Activated CD4-positive, alpha-beta T cell treated with anti-CD3 and anti-CD28 coated beads, Interleukin-2, amount 50 U/mL, for 1 hour (primary cell): ENCODE results near the gene NACC2.
"Not testable (repeated sequence)": the region's sequence is repeated elsewhere in the genome, so short reads cannot be mapped to it uniquely, and the experiment has no call there.

Experiments used
- DNase-seq: peaks from one replicate; pipeline ENCODE4 v3.0.0-alpha.2; 2020

NACC2 gene

DNA sequence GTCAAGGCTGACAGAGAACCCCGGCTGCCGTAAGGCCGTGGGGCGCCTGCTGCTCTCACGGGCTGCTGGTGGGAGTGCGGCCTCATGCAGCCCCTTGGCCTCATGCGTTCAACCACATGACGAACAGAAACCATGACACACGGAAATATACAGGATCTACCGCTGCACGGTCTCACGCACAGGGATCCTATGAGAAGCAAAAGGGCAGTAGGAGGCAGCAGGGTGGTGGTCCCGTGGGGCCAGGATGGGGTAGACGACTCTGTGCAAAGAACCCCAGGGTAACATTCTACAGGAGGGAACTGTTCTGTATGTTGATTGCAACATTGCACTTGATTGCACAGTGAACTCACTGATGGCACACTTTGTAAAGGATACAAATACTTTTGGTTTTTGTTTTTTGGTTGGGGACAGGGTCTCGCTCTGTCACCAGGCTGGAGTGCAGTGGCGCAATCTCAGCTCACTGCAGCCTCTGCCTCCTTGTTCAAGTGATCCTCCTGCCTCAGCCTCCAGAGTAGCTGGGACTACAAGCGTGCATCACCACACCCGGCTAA is 51.6 kb downstream of the NACC2 start:
- no peak for DNase-seq

DNA sequence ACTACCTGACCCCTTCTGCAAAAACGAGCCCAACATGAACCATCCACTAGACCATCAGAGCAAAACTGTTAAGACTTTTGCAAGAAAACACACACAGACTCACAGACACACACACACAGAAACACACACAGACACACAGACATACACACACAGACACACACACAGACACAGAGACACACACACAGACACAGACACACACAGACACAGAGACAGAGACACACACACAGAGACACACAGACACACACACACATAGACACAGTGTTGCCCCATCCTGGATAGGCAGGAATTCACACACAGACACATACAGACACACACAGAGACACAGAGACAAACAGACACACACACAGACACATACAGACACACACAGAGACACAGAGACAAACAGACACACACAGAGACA is 52.5 kb downstream of the NACC2 start:
- no peak for DNase-seq

DNA sequence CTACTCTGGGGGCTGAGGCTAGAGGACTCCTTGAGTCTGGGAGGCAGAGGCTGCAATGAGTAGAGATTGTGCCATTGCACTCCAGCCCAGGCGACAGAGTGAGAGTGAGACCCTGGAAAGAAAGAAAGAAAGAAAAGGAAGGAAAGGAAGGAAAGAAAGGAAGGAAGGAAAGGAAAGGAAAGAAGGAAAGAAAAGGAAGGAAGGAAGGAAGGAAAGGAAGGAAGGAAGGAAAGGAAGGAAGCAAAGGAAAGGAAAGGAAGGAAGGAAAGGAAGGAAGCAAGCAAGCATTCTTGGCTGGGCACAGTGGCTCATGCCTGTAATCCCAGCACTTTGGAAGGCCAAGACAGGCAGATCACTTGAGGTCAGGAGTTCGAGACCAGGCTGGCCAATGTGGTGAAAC is 54.2 kb downstream of the NACC2 start:
- not testable (repeated sequence) for DNase-seq

DNA sequence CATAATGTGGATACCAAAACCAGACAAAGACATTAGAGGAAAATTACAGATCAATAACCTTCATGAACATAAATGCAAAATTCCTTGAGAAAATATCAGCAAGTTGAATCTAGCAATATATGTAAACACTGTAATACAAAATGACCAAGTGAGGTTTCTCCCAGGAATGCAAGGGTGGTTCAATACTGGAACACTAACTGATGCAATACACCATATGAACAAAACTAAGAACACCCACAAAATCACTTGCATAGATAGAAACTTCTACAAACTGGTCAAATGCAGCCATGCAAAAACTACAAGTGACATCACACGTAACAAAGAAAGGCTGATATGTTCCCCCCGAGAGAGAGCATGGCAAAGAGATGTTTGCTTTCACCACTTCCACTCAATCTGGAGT is 55.6 kb downstream of the NACC2 start:
- DNase-seq: no peak

DNA sequence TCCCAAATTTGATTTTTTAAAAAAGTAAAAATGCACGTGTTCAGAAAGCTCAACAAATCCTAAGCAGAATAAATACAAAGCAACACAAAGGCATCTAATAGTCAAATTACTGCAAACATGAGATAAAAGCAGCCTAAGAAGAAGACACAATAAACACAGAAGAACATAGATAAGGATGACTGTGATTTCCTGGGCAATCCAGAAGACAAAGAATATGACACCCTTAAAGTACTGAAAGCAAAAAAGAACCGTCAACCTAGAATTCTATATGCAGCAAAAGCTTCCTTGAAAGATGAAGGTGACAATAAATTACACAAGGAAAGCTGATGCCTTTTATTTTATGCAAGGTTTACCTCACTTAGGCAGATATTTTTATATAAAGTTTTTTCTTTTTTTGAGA is 58.2 kb downstream of the NACC2 start:
- no peak for DNase-seq

DNA sequence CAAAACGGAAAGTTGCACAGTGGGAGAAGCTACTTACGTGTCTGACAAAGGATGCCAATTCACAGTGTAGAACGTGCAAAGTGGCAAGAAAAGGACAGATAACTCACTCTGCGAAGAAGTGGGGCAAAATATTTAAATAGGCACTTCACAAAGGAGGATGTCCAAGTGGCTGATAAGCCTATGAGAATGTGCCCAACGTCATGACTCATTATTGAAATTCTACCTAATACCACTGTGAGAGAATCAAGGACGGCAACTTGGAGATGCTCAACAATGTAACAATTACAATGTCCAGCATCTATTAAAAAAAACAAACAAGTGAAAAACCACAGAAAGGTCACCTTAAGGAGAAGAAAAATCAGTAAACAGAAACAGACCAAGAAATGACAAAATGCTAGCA is 59.0 kb downstream of the NACC2 start:
- no peak for DNase-seq

DNA sequence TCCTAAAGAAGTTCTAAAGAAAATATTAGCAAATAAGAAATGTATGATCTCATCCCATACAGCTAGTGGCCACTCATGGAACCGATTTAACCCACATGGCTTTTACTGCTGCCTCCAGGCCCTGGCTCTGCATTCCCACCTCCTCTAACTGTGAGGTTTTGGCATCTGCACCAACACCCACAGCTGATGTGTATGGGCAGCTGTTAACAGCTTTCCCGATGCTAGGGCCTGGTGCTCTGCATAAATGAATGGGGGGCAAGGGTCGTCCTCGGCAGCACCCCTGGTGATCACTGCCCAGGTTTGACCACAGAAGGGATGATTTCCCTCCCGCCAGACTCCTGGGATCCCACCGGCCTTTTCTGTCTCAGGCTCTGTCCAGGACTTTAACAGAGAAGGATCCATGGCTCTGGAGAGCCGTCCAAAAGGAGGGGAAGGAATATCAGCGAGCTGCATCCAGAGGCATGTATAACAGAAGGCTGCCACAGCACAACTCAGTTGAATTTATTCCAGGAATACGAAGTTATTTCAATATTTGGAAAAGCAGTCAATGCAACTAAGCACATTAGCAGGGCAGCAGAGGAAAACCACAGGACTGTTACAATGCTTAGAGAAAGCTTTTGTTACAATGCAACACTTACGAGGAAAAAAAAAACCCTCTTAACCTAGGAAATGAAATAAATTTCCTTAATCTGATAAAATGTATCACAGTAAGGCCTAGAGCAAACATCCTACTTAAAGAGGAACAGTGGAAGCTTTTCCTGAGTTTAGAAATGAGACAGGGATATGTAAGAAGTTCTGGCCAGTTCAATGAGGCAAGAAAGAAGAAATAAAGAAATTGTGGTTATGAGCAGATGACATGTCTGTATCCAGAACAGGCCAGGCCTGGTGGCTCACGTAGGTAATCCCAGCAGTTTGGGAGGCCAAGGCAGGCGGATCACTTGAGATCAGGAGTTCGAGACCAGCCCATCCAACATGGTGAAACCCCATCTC is 63.1 kb downstream of the NACC2 start:
- no peak for DNase-seq

DNA sequence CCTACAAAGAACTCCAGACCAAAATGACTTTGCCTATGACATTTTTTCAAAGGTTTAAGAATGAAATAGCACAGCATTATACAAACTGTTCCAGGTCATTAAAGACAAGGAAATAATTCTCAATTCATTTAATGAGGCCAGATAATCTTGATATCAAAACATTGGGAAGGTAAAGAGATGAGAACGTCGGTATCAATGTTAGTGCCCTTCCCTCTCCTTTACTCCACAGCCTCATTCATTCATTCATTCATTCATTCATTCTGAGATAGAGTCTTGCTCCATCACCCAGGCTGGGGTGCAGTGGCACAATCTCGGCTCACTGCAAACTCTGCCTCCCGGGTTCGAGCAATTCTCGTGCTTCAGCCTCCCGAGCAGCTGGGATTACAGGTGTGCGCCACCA is 64.0 kb downstream of the NACC2 start:
- DNase-seq: no peak

DNA sequence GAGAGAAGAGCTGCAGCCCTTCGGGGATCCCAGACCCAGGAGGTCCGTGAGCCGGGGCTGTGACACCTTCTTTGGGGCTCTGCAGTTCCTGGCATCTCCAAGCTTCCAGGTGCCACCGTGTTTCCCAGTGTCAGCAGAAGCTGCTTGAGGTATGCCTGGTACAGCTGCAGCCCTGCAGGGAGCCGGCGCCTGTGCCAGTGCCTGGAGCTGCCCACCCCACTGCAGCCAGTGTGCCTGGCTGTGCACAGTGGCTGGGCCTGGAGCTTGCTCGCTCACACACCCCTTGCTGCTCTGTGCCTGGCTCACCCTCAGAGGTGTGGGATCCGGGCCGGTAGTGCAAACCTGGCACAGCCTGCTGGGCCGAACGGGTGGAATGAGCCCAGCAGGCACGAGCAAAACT is 65.5 kb downstream of the NACC2 start:
- DNase-seq: no peak

DNA sequence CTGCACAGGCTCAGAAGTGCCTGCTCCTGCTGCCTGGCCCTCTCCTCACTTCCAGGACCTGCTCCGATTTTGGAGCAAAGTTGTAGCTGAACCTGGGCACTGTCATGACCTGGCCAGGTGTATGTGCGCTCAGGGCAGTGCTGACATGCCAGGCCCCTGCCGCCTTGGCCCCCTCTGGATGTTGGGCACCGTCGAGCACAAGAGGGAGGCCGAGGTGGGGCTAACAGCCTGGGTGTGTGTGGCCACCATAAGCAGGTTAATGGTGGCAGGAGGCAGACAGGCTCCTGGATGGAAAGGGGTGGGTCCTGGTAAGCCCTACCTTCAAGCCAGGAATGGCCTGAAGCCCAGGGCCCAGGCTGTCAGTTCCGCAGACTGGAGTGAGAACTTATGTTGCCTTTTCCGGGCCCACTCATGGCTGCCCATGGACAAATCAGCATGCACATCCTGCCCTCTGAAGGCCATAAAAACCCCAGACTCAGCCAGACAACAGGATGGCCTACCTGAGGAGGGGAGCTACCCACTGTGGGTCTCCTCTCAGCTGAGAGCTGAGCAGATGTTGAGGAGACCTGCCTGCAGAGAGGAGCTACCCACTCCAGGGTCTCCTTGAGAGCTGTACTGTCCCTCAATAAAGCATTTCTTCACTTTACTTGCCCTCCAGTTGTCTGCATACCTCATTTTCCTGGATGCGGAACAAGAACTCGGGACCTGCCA is 66.2 kb downstream of the NACC2 start:
- no peak for DNase-seq

DNA sequence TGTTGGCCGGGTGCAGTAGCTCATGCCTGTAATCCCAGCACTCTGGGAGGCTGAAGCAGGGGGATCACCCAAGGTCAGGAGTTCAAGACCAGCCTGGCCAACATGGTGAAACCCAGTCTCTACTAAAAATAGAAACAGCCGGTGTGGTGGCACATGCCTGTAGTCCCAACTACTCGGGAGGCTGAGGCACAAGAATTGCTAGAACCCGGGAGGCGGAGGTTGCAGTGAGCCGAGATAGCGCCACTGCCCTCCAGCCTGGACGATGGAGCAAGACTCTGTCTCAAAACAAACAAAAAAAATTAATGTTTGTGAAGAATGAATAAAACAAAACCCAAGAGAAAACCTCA is 68.2 kb downstream of the NACC2 start:
- DNase-seq: not testable (repeated sequence)

DNA sequence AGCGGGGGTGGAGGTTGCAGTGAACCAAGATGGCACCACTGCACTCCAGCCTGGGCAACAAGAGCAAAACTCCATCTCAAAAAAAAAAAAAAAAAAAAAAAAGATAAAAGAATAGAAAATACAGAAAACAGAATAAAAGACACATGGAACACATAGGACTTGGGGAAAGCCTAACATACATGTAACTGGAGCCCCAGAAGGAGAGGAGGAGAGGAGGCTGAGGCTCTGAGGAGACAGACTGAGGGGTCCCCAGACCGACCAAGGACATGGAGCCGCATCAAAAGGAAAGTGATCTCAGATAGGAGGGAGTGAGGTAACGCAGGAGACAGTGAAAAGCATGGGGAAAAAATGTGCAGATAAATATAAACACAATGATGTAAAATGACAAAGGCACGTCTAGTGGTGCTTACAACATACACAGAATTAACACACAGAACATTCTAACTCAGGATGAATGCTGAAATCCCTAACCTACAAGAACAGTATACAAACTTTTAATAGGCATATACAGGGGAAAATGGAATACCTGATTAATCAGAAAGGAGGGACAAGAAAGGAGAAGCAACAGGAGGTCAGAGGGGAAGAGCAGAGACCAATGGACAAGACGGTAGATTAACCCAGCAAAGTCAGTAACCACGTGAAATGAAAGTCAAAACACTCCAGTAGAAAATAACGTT is 68.7 kb downstream of the NACC2 start:
- DNase-seq: no peak

DNA sequence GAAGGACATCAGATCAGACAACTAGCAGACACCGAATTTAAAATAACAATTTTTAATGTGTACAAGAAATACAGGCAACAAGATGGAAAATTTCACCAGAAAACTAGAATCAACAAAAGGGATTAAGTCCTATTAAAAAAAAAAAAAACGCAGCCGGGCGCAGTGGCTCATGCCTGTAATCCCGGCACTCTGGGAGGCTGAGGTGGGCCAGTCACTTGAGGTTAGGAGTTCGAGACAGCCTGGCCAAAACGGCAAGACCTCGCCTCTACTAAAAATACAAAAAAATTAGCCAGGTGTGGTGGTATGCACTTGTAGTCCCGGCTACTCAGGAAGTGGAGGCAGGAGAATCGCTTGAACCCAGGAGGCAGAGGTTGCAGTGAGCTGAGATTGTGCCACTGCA is 69.6 kb downstream of the NACC2 start:
- DNase-seq: no peak

DNA sequence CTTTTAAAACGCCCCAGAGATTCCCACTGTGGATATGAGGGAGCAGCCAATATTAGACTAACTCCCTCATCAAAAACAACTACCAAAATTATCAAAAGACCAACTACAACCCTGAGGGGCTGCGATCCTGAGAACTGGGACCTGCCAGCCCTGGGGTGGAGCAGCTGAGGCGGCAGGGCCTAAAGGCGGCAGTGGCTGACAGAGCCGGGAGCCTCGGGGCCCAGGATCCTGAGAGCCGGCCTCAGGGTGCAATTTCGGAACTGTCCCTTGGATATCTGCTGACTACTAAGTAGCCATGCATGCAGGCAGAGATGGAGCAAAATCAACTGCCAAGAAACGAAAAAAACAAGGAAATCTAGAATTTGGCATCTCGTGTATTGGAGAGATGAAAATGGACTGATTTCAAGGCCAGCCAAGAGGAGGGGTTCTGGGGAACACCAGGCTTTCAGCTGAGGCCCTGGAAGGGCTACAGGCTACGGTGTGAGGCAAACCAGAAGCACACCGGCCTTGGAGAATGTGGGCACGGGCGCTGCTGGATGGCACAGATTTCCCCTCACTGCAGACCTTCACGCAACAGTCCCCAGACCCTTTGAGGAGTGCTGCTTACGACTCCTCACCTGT is 70.3 kb downstream of the NACC2 start:
- DNase-seq: no peak

DNA sequence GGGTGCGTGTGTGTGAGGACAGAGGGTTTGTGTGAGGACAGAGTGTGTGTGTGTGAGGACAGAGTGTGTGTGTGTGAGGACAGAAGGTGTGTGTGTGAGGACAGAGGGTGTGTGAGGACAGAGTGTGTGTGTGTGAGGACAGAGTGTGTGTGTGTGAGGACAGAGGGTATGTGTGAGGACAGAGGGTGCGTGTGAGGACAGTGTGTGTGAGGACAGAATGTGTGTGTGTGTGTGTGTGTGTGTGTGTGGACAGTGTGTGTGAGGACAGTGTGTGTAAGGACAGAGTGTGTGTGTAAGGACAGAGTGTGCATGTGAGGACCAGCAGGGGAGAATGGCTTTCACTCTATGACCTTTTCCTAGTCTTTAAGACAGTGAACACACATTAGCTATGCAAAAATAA is 70.8 kb downstream of the NACC2 start:
- DNase-seq: no peak

DNA sequence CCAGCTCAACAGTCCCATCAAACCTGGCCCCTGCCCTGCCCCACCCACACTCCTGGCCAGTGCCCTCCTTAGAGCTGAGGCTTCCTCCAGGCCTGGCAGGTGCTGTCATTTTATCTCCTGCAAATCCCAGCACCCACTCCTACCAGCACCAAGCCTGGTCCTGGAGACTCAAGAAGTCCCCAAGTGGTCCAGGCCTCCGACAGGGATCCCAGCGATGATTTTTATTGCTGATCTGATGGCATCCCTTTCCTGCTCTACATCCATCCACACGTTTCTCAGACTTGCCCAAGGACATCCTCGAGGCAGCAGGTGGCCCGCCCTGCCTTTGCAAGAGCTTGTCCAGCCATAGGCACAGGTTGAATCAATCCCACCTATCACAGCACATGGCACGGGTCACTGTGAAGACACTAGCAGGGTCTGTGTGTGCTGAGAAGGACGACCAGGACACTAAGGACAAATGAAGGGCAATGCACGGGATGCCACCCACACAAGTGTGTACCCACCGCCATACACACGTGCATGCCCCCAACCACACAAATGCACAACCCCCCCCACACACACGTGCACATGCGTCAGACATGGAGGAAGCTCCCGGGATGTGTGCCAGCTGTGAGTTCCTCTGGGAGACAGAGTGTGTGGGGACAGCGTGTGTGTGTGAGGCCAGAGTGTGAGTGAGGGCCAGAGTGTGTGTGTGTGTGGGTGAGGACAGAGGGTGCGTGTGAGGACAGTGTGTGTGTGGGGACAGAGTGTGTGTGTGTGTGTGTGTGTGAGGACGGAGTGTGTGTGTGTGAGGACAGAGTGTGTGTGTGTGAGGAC is 71.5 kb downstream of the NACC2 start:
- no peak for DNase-seq

DNA sequence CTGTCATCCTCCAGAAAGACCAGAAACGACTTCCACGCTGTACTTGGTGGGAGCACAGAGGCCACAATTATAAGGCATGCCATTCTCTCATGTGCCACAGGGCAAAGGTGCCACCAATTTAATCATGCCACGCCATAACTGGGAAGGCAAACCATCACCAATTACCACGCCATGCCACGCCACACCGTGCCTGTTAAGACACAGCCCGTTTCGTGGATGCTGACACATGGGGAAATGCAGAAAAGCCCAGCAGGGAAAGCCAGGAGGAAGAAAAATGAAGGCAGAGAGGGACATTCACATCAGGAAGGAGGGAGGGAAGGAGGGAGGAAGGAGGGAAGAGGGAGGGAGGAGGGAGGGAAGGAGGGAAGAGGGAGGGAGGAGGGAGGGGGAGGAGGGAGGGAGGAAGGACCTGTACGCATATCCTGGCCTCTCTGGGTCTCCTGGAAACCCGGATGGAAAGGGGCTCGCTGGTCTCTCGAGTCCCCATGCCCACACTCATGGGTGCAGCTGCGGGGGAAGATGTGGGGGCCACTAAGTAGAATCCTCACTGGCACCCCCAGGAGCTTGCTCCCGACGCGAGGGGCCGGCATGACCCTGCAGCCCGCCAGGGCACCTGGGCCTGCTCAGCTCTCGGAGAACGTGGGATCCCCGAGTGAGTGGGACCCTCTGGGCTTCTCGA is 72.2 kb downstream of the NACC2 start:
- DNase-seq: no peak

DNA sequence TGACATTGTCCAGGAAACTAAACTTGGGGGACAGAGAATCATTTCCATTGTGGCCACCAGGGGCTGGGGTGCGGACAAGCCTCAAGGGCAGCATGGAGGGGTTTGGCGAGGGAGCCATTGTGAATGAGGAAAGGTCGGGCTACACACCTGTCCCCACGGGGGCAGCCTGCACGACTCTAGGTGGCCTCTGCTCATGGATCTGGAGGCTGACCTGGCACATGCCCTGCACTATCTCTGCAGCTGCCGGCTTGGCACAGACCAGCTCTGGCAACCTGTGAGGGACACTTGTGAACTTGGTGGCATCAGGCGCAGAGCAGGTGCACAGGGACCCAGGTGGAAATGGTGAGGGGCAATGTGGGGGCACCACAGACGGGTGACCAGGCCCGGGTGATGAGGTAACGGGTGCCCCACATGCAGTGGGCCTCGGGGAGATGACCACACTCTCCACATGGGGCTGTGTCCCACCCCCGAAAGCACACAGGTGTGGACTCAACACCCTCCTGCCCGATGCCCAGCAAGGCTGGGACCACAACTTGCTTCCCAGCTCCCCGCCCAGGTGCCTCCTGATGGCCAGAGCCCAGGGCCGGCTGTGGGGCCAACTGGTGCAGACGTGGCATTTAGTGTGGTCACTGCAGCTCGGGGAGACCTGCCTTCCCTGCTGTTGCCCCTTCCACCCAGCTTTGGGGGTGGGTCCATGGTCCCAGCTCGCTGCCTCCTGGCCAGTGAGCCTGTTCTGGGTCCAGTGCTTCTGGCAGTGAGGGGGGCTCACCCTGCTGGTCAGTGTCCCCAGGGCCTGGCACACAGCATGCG is 73.0 kb downstream of the NACC2 start:
- DNase-seq: no peak

DNA sequence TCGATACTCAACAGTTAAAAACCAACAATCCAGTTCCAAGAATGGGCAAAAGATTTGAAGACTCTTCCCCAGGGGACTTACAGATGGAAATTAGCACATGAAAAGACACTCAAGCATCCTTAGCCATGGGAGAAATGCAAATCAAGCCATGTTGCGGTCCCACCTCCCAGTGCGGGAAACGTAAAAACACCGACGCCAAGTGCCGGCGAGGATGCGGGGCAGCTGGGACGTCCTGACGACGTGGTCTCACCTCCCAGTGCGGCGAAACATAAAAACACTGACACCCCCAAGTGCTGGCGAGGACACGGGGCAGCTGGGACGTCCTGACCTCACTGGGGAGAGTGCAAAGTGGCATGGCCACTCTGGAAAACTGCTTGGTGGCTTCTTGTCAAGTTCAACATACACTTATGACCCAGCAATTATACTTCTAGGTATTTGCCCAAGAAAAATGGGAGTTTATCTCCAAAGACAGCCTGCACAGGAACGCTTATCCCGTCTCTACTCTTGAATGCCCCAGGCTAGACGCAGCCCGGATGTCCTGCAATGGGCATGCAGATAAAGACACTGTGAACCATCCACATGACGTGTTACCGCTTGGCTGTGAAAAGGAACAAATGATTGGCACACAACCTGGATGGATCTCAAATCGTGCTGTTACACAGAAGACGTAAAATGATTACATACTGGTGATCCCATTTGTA is 73.8 kb downstream of the NACC2 start:
- no peak for DNase-seq

DNA sequence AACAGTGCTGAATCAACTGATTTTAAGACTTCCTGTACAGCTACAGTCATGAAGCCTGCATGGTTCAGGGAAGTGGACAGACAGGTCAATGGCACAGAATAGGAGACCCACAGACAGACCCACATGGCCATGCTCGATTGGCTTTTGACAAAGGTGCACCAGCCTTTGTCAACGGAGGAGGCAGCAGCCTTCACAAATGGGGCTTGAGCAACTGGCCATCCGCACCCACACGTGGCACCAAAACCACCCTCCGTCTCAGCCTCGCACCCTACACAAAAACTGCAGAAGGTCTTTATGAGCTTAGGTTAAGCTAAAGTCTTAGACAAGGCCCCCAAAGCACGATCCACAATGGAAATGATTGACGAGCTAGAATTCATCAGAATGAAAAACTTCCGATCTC is 74.4 kb downstream of the NACC2 start:
- DNase-seq: no peak
